ENCODE data around the gene VPS4B.

Gene VPS4B

GRCh38 chr18:63395503-63395902 is 26.8 kb downstream of the VPS4B start:
- FAIRE-seq: peak; percentile 99

GRCh38 chr18:63394954-63395353 is 27.3 kb downstream of the VPS4B start:
- DNase-seq (ENCODE audit: insufficient read length, low spot score) (no peak), FAIRE-seq (no peak)
- TF ChIP-seq, protein P1, sequence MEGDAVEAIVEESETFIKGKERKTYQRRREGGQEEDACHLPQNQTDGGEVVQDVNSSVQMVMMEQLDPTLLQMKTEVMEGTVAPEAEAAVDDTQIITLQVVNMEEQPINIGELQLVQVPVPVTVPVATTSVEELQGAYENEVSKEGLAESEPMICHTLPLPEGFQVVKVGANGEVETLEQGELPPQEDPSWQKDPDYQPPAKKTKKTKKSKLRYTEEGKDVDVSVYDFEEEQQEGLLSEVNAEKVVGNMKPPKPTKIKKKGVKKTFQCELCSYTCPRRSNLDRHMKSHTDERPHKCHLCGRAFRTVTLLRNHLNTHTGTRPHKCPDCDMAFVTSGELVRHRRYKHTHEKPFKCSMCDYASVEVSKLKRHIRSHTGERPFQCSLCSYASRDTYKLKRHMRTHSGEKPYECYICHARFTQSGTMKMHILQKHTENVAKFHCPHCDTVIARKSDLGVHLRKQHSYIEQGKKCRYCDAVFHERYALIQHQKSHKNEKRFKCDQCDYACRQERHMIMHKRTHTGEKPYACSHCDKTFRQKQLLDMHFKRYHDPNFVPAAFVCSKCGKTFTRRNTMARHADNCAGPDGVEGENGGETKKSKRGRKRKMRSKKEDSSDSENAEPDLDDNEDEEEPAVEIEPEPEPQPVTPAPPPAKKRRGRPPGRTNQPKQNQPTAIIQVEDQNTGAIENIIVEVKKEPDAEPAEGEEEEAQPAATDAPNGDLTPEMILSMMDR (IDR thresholded peaks at IDR 0.05; ENCODE audit: insufficient read depth, missing control alignments): no peak

More at GRCh38 chr18:63395503-63395902, 26.8 kb downstream of the VPS4B start:
- DNase-seq (ENCODE audit: insufficient read length, low spot score): no peak
- TF ChIP-seq, protein P1 (IDR thresholded peaks at IDR 0.05; ENCODE audit: insufficient read depth, missing control alignments): no peak

DNA sequence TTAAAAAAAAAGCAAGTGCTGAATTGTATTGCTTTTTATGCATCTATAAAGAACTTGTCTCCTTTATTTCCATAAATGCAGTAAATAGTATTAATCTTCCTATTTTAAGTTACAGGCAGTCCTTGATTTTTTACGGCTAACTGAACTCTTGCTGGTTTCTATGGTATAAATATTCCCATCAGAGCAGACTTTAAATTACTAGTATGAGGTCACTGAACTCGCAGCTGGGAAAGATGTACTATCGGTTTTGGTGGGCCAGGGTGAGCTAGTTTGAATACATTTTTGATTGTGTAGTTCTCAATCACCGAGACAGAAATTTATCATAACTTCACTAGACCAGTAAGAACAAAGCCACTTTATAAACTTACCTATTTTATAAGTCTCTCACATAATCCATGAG is 34.4 kb downstream of the VPS4B start:
- FAIRE-seq (no peak), DNase-seq (ENCODE audit: insufficient read length, low spot score) (no peak)
- TF ChIP-seq, protein P1 (IDR thresholded peaks at IDR 0.05; ENCODE audit: insufficient read depth, missing control alignments): no peak

DNA sequence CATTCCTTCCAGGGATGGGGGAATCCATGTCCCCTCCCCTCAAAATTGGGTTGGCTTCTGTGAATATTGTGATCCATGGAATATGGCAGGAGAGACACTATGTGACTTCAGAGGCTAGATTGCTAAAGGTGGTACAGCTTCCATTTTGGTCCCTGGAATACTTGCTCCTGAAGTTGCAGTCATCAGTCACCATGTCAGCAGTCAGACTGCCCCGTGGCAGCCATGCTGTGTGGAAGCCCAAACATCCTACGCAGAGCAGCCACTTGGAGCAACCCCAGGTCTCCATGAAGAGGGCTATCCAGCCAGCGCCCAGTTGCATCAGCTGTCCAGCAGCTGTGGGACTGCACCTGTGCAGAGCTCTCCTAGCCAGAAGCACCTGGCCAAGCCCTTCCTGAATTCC is 39.4 kb downstream of the VPS4B start:
- FAIRE-seq (peak; percentile 38), DNase-seq (ENCODE audit: insufficient read length, low spot score) (no peak)
- TF ChIP-seq, protein P1 (IDR thresholded peaks at IDR 0.05; ENCODE audit: insufficient read depth, missing control alignments): no peak

GRCh38 chr18:63379639-63379962 is 42.7 kb downstream of the VPS4B start:
- FAIRE-seq (no peak), DNase-seq (ENCODE audit: insufficient read length, low spot score) (no peak)
- TF ChIP-seq, protein P1 (IDR thresholded peaks at IDR 0.05; ENCODE audit: insufficient read depth, missing control alignments): no peak

DNA sequence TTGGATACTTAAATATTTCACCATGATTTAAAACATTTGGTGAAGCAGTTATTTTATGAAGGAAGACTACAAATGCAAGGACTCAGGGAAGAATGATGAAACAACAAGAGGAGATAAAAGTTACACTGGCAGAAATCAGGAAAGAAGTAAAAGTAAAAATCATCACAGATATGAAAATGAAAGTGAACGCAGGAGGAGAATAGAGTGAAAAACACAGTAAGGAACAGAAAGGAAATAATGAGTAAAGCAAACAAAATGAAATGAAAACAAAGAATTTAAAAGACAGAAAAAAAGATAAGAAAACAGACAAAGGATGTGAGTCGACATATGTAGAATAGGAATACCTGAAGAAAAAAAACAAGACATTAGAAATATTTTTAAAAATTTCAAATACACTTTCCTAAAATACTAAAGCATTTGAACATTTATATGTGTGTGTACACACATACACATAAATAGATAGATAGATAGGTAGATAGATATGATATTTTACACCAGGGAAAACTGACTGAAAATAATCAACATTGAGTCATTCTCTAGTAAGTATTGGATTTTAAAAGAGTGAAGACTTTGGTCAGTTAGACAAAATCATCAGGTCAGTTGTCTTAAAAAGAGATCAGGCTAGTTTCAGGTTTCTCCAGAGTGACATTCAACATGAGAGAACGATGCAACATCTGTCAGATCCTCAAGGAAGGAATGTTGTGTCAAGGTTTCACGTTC is 43.2 kb downstream of the VPS4B start:
- FAIRE-seq (peak; percentile 92), DNase-seq (ENCODE audit: insufficient read length, low spot score) (no peak)
- TF ChIP-seq, protein P1 (IDR thresholded peaks at IDR 0.05; ENCODE audit: insufficient read depth, missing control alignments): no peak

GRCh38 chr18:63377275-63377980 is 44.8 kb downstream of the VPS4B start:
- DNase-seq (ENCODE audit: insufficient read length, low spot score) (no peak), FAIRE-seq (no peak)
- TF ChIP-seq, protein P1 (IDR thresholded peaks at IDR 0.05; ENCODE audit: insufficient read depth, missing control alignments): no peak

All from D721Med (cell line).